ENCODE results near the gene GNG7. TPM values are rescaled to one million over a fixed set of nuclear protein-coding genes. Genes with fewer than 3 reads are reported as not detected.
"Not testable (repeated sequence)": the region's sequence is repeated elsewhere in the genome, so short reads cannot be mapped to it uniquely, and the experiment has no call there.

The GNG7 gene
- total RNA-seq, 2 donors from 2014 or later: 5.7 to 12.9 TPM

DNA sequence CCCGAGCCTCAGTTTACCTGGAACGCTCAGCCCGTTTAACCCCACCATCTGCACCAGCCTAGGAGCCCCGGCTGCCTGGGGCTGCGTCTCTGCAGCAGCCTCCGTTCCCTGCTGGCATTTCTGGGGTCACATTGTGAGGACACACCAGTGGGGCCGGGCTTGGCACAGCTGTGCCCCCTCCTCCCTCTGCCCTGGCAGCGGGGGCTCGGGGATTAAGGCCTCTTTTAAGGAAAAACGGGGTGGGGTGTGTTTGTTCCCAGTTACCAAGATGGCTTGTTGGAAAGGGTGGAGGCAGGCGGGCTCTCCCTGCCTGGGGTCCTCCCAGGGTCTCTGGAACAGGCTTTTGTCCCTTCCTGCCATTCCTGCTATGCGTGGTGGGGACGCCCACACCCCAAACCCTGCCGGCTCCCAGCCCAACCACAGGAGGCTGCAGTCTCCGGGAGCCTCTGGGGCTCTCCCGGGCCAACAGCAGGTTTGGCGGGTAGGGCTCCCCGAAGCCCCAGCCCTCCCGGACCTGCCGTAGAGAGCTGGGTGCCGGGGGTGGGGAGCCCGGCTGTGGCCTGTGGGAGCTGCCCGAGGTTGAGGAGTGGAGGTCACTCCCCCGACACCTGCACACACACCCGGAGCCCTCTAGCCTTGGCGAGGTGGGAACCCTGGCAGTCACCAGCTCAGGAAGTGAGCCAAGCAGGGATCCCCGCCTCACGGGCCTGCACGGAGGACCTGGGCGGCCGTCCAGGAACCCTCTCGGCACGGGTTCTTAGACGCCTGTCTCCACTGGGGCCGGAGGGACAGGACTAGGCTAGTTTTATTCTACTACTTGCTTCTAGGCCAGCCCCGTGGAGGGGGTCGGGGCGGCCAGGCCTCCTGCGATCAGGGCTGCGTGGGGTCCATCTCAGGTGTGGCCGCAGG is 189.7 kb downstream of the GNG7 start:
- Histone ChIP-seq H3K27me3 (no peaks in the 10 kb centered on the region), H3K4me1 (peaks cover 2% of the 10 kb centered on the region), H3K27ac (no peak overlapping the region), H3K4me3 (no peak overlapping the region), H3K9me3 (no peaks in the 10 kb centered on the region), H3K36me3 (replicated peaks in 1 of 2; ENCODE audit: insufficient read depth in 1 of 2, low read depth in 2 of 2) (no peaks in the 10 kb centered on the region)
- 75 to 89% methylated on average over 11 to 30 of the region's 41 CpGs for WGBS, 2 donors
- TF ChIP-seq POLR2A (IDR thresholded peaks at IDR 0.05) (no peak), CTCF (IDR thresholded peaks at IDR 0.05) (no peak)
- no peak for ATAC-seq
- no peak for DNase-seq
- intact Hi-C loops (cut with DNase I): no loop called here

- TF ChIP-seq POLR2A (IDR thresholded peaks at IDR 0.05): no peak
- no peak for TF ChIP-seq CTCF (IDR thresholded peaks at IDR 0.05)
- H3K27ac ChIP-seq: no peak overlapping the region
- DNase-seq: no peak
- intact Hi-C loops (cut with DNase I): no loop called here
- H3K4me3 ChIP-seq: no peak overlapping the region
- H3K27me3 ChIP-seq: no peaks in the 10 kb centered on the region
- H3K36me3 ChIP-seq (replicated peaks in 1 of 2; ENCODE audit: insufficient read depth in 1 of 2, low read depth in 2 of 2): no peaks in the 10 kb centered on the region
- H3K4me1 ChIP-seq: peaks cover 9% of the 10 kb centered on the region
- ATAC-seq: no peak
- 91 to 92% methylated on average over 17 of the region's 21 CpGs for WGBS, 2 donors
- no peaks in the 10 kb centered on the region for H3K9me3 ChIP-seq
Measured at GRCh38 chr19:2511991-2512390, 190.5 kb downstream of the GNG7 start.

DNA sequence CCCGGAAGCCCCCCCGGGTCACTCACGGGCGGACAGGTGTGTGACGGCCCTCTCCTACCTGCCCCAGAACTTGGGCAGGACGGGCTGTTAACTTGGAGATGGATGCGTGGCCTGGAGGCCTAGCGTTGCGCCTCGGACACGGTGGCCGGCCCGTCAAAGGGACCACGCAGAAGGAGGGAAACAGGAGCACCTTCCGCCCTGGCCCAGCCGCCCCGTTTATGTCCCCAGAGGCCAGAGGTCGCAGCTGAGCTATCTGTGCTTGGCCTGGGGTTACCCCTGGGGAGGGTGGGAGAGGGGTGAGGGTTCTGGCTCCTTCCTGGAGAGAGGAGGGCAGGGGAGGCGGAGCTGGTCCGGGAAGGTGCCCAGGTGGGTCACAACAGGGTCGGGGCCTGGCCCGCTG is 190.9 kb downstream of the GNG7 start:
- DNase-seq (no peak), ATAC-seq (no peak)
- no peaks in the 10 kb centered on the region for H3K9me3 ChIP-seq
- H3K27ac ChIP-seq: no peak overlapping the region
- WGBS, 2 donors: 84 to 100% methylated on average over 1 to 22 of the region's 22 CpGs
- H3K27me3 ChIP-seq: no peaks in the 10 kb centered on the region
- no peaks in the 10 kb centered on the region for H3K36me3 ChIP-seq (replicated peaks in 1 of 2; ENCODE audit: insufficient read depth in 1 of 2, low read depth in 2 of 2)
- intact Hi-C loops (cut with DNase I): no loop called here
- no peak overlapping the region for H3K4me3 ChIP-seq
- peaks cover 12% of the 10 kb centered on the region for H3K4me1 ChIP-seq
- TF ChIP-seq CTCF (IDR thresholded peaks at IDR 0.05): no peak
- no peak for TF ChIP-seq POLR2A (IDR thresholded peaks at IDR 0.05)

- Histone ChIP-seq H3K36me3 (replicated peaks in 1 of 2; ENCODE audit: insufficient read depth in 1 of 2, low read depth in 2 of 2) (no peaks in the 10 kb centered on the region), H3K4me1 (peaks cover 14% of the 10 kb centered on the region), H3K9me3 (no peaks in the 10 kb centered on the region), H3K27ac (no peak overlapping the region), H3K27me3 (no peaks in the 10 kb centered on the region), H3K4me3 (no peak overlapping the region)
- ATAC-seq: no peak
- DNase-seq: no peak
- intact Hi-C loops (cut with DNase I): no loop called here
- TF ChIP-seq CTCF (IDR thresholded peaks at IDR 0.05) (no peak), POLR2A (IDR thresholded peaks at IDR 0.05) (no peak)
- 95 to 96% methylated on average over 8 of the region's 8 CpGs for WGBS, 2 donors
Measured at GRCh38 chr19:2509096-2509495, 193.4 kb downstream of the GNG7 start.

GRCh38 chr19:2507109-2507508 is 195.4 kb downstream of the GNG7 start:
- Histone ChIP-seq H3K36me3 (replicated peaks in 1 of 2; ENCODE audit: insufficient read depth in 1 of 2, low read depth in 2 of 2) (no peaks in the 10 kb centered on the region), H3K27me3 (no peaks in the 10 kb centered on the region), H3K4me3 (no peak overlapping the region), H3K9me3 (no peaks in the 10 kb centered on the region), H3K27ac (peak overlapping the region; percentile 56 to 83 (median 76)), H3K4me1 (peaks cover 14% of the 10 kb centered on the region)
- intact Hi-C loops (cut with DNase I): no loop called here
- 4 to 6% methylated on average over 12 of the region's 12 CpGs for WGBS, 2 donors
- DNase-seq (peak; percentile 68 to 85 (median 76)), ATAC-seq (peak; percentile 96)
- TF ChIP-seq POLR2A (IDR thresholded peaks at IDR 0.05) (peak in 2 of 3 donors; percentile 43 to 47), CTCF (IDR thresholded peaks at IDR 0.05) (peak in 1 of 7 experiments; percentile 9)

DNA sequence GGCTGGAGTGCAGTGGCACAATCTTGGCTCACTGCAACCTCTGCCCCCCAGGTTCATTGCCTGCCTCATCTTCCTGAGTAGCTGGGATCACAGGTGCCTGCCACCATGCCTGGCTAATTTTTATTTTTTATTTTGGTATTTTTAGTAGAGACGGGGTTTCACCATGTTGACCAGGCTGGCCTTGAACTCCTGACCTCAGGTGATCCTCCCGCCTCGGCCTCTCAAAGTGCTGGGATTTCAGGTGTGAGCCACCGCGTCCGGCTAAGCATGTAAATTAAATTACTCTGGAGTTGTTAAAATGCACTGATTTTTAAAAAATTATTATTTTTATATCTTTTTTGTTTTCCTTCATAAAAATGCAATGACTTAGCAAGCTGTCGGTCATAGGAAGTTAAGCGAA is 195.8 kb downstream of the GNG7 start:
- Histone ChIP-seq H3K27ac (peak overlapping the region in 3 of 4 donors; percentile 75 to 83 (median 77)), H3K4me1 (peaks cover 14% of the 10 kb centered on the region)
- H3K4me3 ChIP-seq; intact Hi-C loops (cut with DNase I); H3K27me3 ChIP-seq; DNase-seq; H3K36me3 ChIP-seq (replicated peaks in 1 of 2; ENCODE audit: insufficient read depth in 1 of 2, low read depth in 2 of 2); ATAC-seq; H3K9me3 ChIP-seq: not testable (repeated sequence)
- WGBS, 2 donors: 44 to 46% methylated on average over 8 of the region's 8 CpGs
